ENCODE data around the gene GABRA4.

GABRA4 gene

GRCh38 chr4:46980851-46981250 lies 12.5 kb downstream of the GABRA4 start:
- no peak for FAIRE-seq
- DNase-seq (ENCODE audit: insufficient read length, low spot score), result no peak

- FAIRE-seq (no peak), DNase-seq (ENCODE audit: insufficient read length, low spot score) (no peak)
Measured at GRCh38 chr4:46979726-46980125, 13.7 kb downstream of the GABRA4 start.

- no peak for FAIRE-seq
Measured at GRCh38 chr4:46979283-46979682, 14.1 kb downstream of the GABRA4 start.

GRCh38 chr4:46977245-46977644 lies 16.1 kb downstream of the GABRA4 start:
- peak; percentile 8 for FAIRE-seq

More at GRCh38 chr4:46979283-46979682, 14.1 kb downstream of the GABRA4 start:
- no peak for DNase-seq (ENCODE audit: insufficient read length, low spot score)

GRCh38 chr4:46975812-46976553 lies 17.4 kb downstream of the GABRA4 start:
- DNase-seq (ENCODE audit: insufficient read length, low spot score) (no peak), FAIRE-seq (no peak)

More at GRCh38 chr4:46977245-46977644, 16.1 kb downstream of the GABRA4 start:
- no peak for DNase-seq (ENCODE audit: insufficient read length, low spot score)

GRCh38 chr4:46974891-46975543 lies 18.4 kb downstream of the GABRA4 start:
- FAIRE-seq (no peak), DNase-seq (ENCODE audit: insufficient read length, low spot score) (no peak)

- DNase-seq (ENCODE audit: insufficient read length, low spot score) (no peak), FAIRE-seq (no peak)
Measured at GRCh38 chr4:46968847-46969246, 24.5 kb downstream of the GABRA4 start.

GRCh38 chr4:46967631-46968030 lies 25.8 kb downstream of the GABRA4 start:
- FAIRE-seq (no peak), DNase-seq (ENCODE audit: insufficient read length, low spot score) (no peak)

- FAIRE-seq (no peak), DNase-seq (ENCODE audit: insufficient read length, low spot score) (no peak)
Measured at GRCh38 chr4:46958742-46959488, 34.5 kb downstream of the GABRA4 start.

GRCh38 chr4:46956451-46956850 lies 36.9 kb downstream of the GABRA4 start:
- DNase-seq (ENCODE audit: insufficient read length, low spot score), result no peak
- FAIRE-seq, result no peak

GRCh38 chr4:46955601-46956000 lies 37.8 kb downstream of the GABRA4 start:
- DNase-seq (ENCODE audit: insufficient read length, low spot score) (no peak), FAIRE-seq (no peak)

GRCh38 chr4:46954643-46955042 lies 38.7 kb downstream of the GABRA4 start:
- no peak for DNase-seq (ENCODE audit: insufficient read length, low spot score)
- FAIRE-seq, result no peak

- no peak for DNase-seq (ENCODE audit: insufficient read length, low spot score)
- FAIRE-seq, result no peak
Measured at GRCh38 chr4:46953564-46953963, 39.8 kb downstream of the GABRA4 start.

- FAIRE-seq, result no peak
- no peak for DNase-seq (ENCODE audit: insufficient read length, low spot score)
Measured at GRCh38 chr4:46952451-46952850, 40.9 kb downstream of the GABRA4 start.

- FAIRE-seq (no peak), DNase-seq (ENCODE audit: insufficient read length, low spot score) (no peak)
Measured at GRCh38 chr4:46950826-46951225, 42.6 kb downstream of the GABRA4 start.

GRCh38 chr4:46949822-46950221 lies 43.6 kb downstream of the GABRA4 start:
- FAIRE-seq (no peak), DNase-seq (ENCODE audit: insufficient read length, low spot score) (no peak)

- no peak for FAIRE-seq
Measured at GRCh38 chr4:46947541-46947940, 45.8 kb downstream of the GABRA4 start.

GRCh38 chr4:46946919-46947536 lies 46.4 kb downstream of the GABRA4 start:
- FAIRE-seq, result no peak
- no peak for DNase-seq (ENCODE audit: insufficient read length, low spot score)

More at GRCh38 chr4:46947541-46947940, 45.8 kb downstream of the GABRA4 start:
- DNase-seq (ENCODE audit: insufficient read length, low spot score), result no peak

GRCh38 chr4:46945062-46945461 lies 48.3 kb downstream of the GABRA4 start:
- no peak for FAIRE-seq

GRCh38 chr4:46944345-46944744 lies 49.0 kb downstream of the GABRA4 start:
- FAIRE-seq (no peak), DNase-seq (ENCODE audit: insufficient read length, low spot score) (no peak)

More at GRCh38 chr4:46945062-46945461, 48.3 kb downstream of the GABRA4 start:
- DNase-seq (ENCODE audit: insufficient read length, low spot score), result no peak

GRCh38 chr4:46937493-46937892 lies 55.9 kb downstream of the GABRA4 start:
- FAIRE-seq (no peak), DNase-seq (ENCODE audit: insufficient read length, low spot score) (no peak)
